ENCODE results near the gene C1QTNF9. TPM values are rescaled to one million over a fixed set of nuclear protein-coding genes. Genes with fewer than 3 reads are reported as not detected.

Gene C1QTNF9
- total RNA-seq, 1 experiment from 2014 or later = not detected

GRCh38 chr13:24290280-24290932, 19.0 kb upstream of the C1QTNF9 start (continued):
- TF ChIP-seq MLX (CRISPR knock-in tag; IDR thresholded peaks at IDR 0.05) (no peak), TP53 (CRISPR knock-in tag; IDR thresholded peaks at IDR 0.05) (no peak), ETV6 (CRISPR knock-in tag; IDR thresholded peaks at IDR 0.05) (no peak)

GRCh38 chr13:24292481-24292880, 16.9 kb upstream of the C1QTNF9 start:
- CTCF ChIA-PET = interaction anchor here (0.7 kb wide), 1 partner anchor 263 kb away, joined by 3 read pairs; no protein-coding TSS in a partner anchor

GRCh38 chr13:24293746-24294145, 15.6 kb upstream of the C1QTNF9 start:
- no peak overlapping the region for H3K27ac Mint-ChIP-seq
- ChIA-PET CTCF (no interaction called here), POLR2A (no interaction called here)
- H3K27me3 Mint-ChIP-seq (ENCODE audit: low read depth) = no peaks in the 10 kb centered on the region
- no peak overlapping the region for H3K4me3 Mint-ChIP-seq
- no peak for DNase-seq (ENCODE audit: low spot score)
- H3K9me3 Mint-ChIP-seq = no peaks in the 10 kb centered on the region
- ATAC-seq = no peak
- peaks cover 41% of the 10 kb centered on the region for H3K36me3 Mint-ChIP-seq
- TF ChIP-seq AFF4 (CRISPR knock-in tag; IDR thresholded peaks at IDR 0.05; ENCODE audit: borderline replicate concordance) = no peak
- TF ChIP-seq SMAD4 (CRISPR knock-in tag; IDR thresholded peaks at IDR 0.05) = no peak
- no peaks in the 10 kb centered on the region for H3K4me1 Mint-ChIP-seq

More at GRCh38 chr13:24292481-24292880, 16.9 kb upstream of the C1QTNF9 start:
- ATAC-seq (no peak), DNase-seq (ENCODE audit: low spot score) (no peak)
- Mint-ChIP-seq H3K27ac (no peak overlapping the region), H3K27me3 (ENCODE audit: low read depth) (no peaks in the 10 kb centered on the region), H3K4me3 (no peak overlapping the region), H3K36me3 (peaks cover 39% of the 10 kb centered on the region), H3K4me1 (no peaks in the 10 kb centered on the region), H3K9me3 (no peaks in the 10 kb centered on the region)
- TF ChIP-seq NFATC4 (CRISPR knock-in tag; IDR thresholded peaks at IDR 0.05) = no peak
- no peak for TF ChIP-seq IRF1 (CRISPR knock-in tag; IDR thresholded peaks at IDR 0.05)
- TF ChIP-seq ELF4 (CRISPR knock-in tag; IDR thresholded peaks at IDR 0.05; ENCODE audit: low read depth) = no peak
- TF ChIP-seq ZNF396 (CRISPR knock-in tag; IDR thresholded peaks at IDR 0.05; ENCODE audit: borderline replicate concordance) = no peak
- no peak for TF ChIP-seq GABPB1 (CRISPR knock-in tag; IDR thresholded peaks at IDR 0.05)
- POLR2A ChIA-PET = no interaction called here

- H3K27ac Mint-ChIP-seq = 0 out of 2 replicates have a peak overlapping the region, but pooled peaks have one; percentile 3
- CTCF ChIA-PET = no interaction called here
- peaks cover 42% of the 10 kb centered on the region for H3K36me3 Mint-ChIP-seq
- TF ChIP-seq ZNF121 (CRISPR knock-in tag; IDR thresholded peaks at IDR 0.05) (no peak), NFYB (CRISPR knock-in tag; conservative IDR thresholded peaks at IDR 0.05; ENCODE audit: low read depth) (no peak), RELA (CRISPR knock-in tag; IDR thresholded peaks at IDR 0.05; ENCODE audit: borderline replicate concordance) (no peak), OVOL2 (CRISPR knock-in tag; IDR thresholded peaks at IDR 0.05; ENCODE audit: borderline replicate concordance) (no peak), AFF4 (CRISPR knock-in tag; IDR thresholded peaks at IDR 0.05; ENCODE audit: borderline replicate concordance) (no peak), NFATC4 (CRISPR knock-in tag; IDR thresholded peaks at IDR 0.05) (no peak), FOXP4 (CRISPR knock-in tag; IDR thresholded peaks at IDR 0.05) (no peak), FOXJ3 (CRISPR knock-in tag; IDR thresholded peaks at IDR 0.05; ENCODE audit: borderline replicate concordance) (no peak), ZNF219 (CRISPR knock-in tag; IDR thresholded peaks at IDR 0.05; ENCODE audit: borderline replicate concordance) (no peak), FOXP1 (CRISPR knock-in tag; IDR thresholded peaks at IDR 0.05; ENCODE audit: borderline replicate concordance) (no peak)
Measured at GRCh38 chr13:24299488-24300114, 9.8 kb upstream of the C1QTNF9 start.

More at GRCh38 chr13:24299488-24300114, 9.8 kb upstream of the C1QTNF9 start:
- Mint-ChIP-seq H3K4me3 (no peak overlapping the region), H3K4me1 (no peaks in the 10 kb centered on the region), H3K9me3 (no peaks in the 10 kb centered on the region), H3K27me3 (ENCODE audit: low read depth) (no peaks in the 10 kb centered on the region)
- DNase-seq (ENCODE audit: low spot score) = no peak
- POLR2A ChIA-PET = no interaction called here
- no peak for ATAC-seq

Measured in WTC11 (cell line).